GM11168 (cell line): Measurements from ENCODE around the gene MRPS25.
"Not testable (repeated sequence)": the region's sequence is repeated elsewhere in the genome, so short reads cannot be mapped to it uniquely, and the experiment has no call there.

ENCODE experiments used
- in situ Hi-C: fragments of 300-500 bp; cut with MboI; formaldehyde crosslinking; loops from one replicate; pipeline ENCODE4 v1.12.0; 2022; ENCODE audit warnings: low sequenced_read_pairs; ENCODE audit not compliant: unreplicated experiment

The MRPS25 gene

DNA sequence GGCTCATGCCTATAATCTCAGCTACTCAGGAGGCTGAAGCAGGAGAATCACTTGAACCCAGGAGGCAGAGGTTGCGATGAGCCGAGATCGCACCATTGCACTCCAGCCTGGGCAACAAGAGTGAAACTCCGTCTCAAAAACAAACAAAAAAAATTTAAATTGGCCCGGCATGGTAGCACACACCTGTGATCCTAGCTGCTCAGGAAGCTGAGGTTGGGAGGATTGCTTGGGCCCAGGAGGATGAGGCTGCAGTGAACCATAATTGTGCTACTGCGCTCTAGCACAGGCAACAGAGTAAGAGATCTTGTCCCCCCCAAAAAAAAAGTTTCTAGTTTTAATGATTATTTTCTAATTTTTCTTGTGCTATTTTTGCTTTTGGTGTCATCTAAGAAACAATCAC lies 65.9 kb downstream of the MRPS25 start:
- in situ Hi-C loops: not testable (repeated sequence)
